Measurements from ENCODE around the gene LTBP2.
"Not testable (repeated sequence)": the region's sequence is repeated elsewhere in the genome, so short reads cannot be mapped to it uniquely, and the experiment has no call there.

The LTBP2 gene

GRCh38 chr14:74547331-74547927 is 64.6 kb downstream of the LTBP2 start:
- DNase-seq: no peak

- no peak for DNase-seq
Observed at GRCh38 chr14:74546416-74546815, 65.6 kb downstream of the LTBP2 start.

GRCh38 chr14:74545386-74545785 is 66.7 kb downstream of the LTBP2 start:
- no peak for DNase-seq

- no peak for DNase-seq
Observed at GRCh38 chr14:74543771-74544438, 68.1 kb downstream of the LTBP2 start.

GRCh38 chr14:74542056-74542685 is 69.9 kb downstream of the LTBP2 start:
- no peak for DNase-seq

- DNase-seq: no peak
Observed at GRCh38 chr14:74541225-74541624, 70.8 kb downstream of the LTBP2 start.

- no peak for DNase-seq
Observed at GRCh38 chr14:74539503-74539902, 72.5 kb downstream of the LTBP2 start.

GRCh38 chr14:74538411-74539391 is 73.3 kb downstream of the LTBP2 start:
- no peak for DNase-seq

GRCh38 chr14:74536336-74536735 is 75.7 kb downstream of the LTBP2 start:
- not testable (repeated sequence) for DNase-seq

GRCh38 chr14:74535756-74536325 is 76.2 kb downstream of the LTBP2 start:
- no peak for DNase-seq

- DNase-seq: no peak
Observed at GRCh38 chr14:74533576-74533975, 78.5 kb downstream of the LTBP2 start.

GRCh38 chr14:74532246-74532645 is 79.8 kb downstream of the LTBP2 start:
- no peak for DNase-seq

GRCh38 chr14:74531467-74531866 is 80.6 kb downstream of the LTBP2 start:
- DNase-seq: no peak

GRCh38 chr14:74531006-74531405 is 81.0 kb downstream of the LTBP2 start:
- no peak for DNase-seq

- no peak for DNase-seq
Observed at GRCh38 chr14:74528886-74529285, 83.2 kb downstream of the LTBP2 start.

- no peak for DNase-seq
Observed at GRCh38 chr14:74528406-74528805, 83.6 kb downstream of the LTBP2 start.

- no peak for DNase-seq
Observed at GRCh38 chr14:74527736-74528280, 84.2 kb downstream of the LTBP2 start.

GRCh38 chr14:74526854-74527585 is 85.0 kb downstream of the LTBP2 start:
- no peak for DNase-seq

GRCh38 chr14:74525361-74525851 is 86.6 kb downstream of the LTBP2 start:
- no peak for DNase-seq

- DNase-seq: no peak
Observed at GRCh38 chr14:74524812-74525135, 87.3 kb downstream of the LTBP2 start.

- no peak for DNase-seq
Observed at GRCh38 chr14:74524076-74524811, 87.8 kb downstream of the LTBP2 start.
